ENCODE results near the gene DDX25.

The DDX25 gene

GRCh38 chr11:125958872-125959400, 54.6 kb downstream of the DDX25 start:
- no peak overlapping the region for H3K27ac ChIP-seq
- TF ChIP-seq ZFX (IDR thresholded peaks at IDR 0.05) = no peak
- no peak for TF ChIP-seq CTCF (conservative IDR thresholded peaks at IDR 0.05)

DNA sequence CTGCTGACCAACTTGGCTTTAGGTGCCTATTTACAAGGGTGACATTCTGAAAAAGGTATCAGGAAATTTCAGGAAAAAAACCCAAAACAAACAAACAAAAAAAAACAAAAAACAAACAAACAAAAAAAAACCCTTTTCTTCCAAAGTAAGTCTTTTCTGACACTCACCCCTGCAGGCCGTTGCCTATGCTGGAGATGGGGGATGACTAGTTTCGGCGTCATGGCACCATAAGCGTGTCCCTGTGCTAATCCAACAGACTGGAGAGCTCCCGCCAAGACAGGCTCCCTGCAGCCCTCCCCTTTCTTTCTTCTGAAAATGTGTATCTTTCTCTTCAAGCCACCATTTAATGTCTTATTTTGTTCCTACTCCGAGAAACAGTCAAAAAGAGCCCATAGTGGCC, 55.2 kb downstream of the DDX25 start:
- TF ChIP-seq ZFX (IDR thresholded peaks at IDR 0.05) = no peak
- no peak overlapping the region for H3K27ac ChIP-seq

DNA sequence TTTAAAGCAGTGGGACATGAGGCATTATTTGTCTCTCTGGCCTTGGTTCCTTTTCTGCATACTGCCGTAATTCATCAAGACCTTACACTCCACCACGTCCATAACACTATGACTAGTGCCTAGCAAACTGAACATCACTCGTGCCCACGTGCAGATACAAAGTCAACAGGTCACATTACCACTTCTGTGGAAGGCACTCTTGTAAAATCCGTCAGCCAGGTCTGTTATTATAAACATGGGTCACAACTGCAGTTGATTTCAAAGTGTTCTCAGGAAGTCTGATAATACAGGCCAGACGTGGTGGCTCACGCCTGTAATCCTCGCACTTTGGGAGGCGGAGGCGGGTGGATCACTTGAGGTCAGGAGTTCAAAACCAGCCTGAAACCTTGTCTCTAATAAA, 55.6 kb downstream of the DDX25 start:
- TF ChIP-seq CTCF (conservative IDR thresholded peaks at IDR 0.05) = no peak
- no peak for TF ChIP-seq ZFX (IDR thresholded peaks at IDR 0.05)
- H3K27ac ChIP-seq = no peak overlapping the region

DNA sequence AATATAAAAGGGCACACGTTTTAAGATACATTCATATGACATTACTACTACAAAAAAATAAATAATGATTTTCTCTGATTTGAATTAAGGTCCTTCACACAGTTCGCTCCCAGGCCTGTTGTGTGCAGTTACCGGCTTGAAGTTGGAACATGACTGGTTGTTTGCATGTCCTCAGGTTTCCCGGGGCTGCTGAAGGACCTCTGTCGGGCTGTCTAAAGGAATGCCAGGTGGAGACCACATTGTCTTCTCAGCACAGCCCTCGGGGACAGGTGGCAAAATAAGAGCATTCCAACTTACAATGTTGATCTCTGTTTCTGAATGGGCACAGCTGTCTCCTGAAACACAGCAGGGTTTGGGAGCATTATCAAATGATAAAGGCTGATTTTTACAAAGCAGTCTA, 56.5 kb downstream of the DDX25 start:
- no peak for TF ChIP-seq CTCF (conservative IDR thresholded peaks at IDR 0.05)
- TF ChIP-seq ZFX (IDR thresholded peaks at IDR 0.05) = no peak

GRCh38 chr11:125967515-125967914, 63.2 kb downstream of the DDX25 start:
- H3K27ac ChIP-seq = no peak overlapping the region
- TF ChIP-seq CTCF (conservative IDR thresholded peaks at IDR 0.05) = no peak
- no peak for TF ChIP-seq ZFX (IDR thresholded peaks at IDR 0.05)

More for the DNA sequence above, 56.5 kb downstream of the DDX25 start:
- no peak overlapping the region for H3K27ac ChIP-seq

- no peak for TF ChIP-seq CTCF (conservative IDR thresholded peaks at IDR 0.05)
- no peak overlapping the region for H3K27ac ChIP-seq
These were observed 64.0 kb downstream of the DDX25 start for GRCh38 chr11:125968354-125968753.

- no peak for TF ChIP-seq CTCF (conservative IDR thresholded peaks at IDR 0.05)
- TF ChIP-seq ZFX (IDR thresholded peaks at IDR 0.05) = no peak
- no peak overlapping the region for H3K27ac ChIP-seq
These were observed 67.3 kb downstream of the DDX25 start for GRCh38 chr11:125971618-125972017.

DNA sequence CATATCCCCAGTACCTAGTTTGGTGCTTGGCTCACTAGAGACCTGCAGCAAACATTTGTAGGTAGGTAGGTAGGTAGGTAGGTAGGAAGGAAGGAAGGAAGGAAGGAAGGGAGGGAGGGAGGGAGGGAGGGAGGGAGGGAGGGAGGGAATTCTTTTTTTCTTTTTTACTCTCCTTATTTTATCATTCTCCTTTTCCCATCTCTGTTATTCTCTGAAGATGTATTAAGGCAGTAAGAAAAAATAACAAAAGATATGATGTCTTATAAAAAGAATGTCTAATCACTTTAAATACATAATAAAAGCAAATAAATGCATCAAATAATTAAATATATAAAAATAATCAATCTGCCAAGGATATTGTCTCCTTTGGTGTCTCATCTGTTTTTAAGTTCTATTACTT, 70.0 kb downstream of the DDX25 start:
- H3K27ac ChIP-seq = no peak overlapping the region
- TF ChIP-seq ZFX (IDR thresholded peaks at IDR 0.05) (no peak), CTCF (conservative IDR thresholded peaks at IDR 0.05) (no peak)
